ENCODE measurements around the gene RANBP1. TPM values are rescaled to one million over a fixed set of nuclear protein-coding genes. Genes with fewer than 3 reads are reported as not detected.

Gene RANBP1
- polyA plus RNA-seq, 2 of the 4 experiments (the other 2 are of a cell fraction): 239 to 338 TPM

DNA sequence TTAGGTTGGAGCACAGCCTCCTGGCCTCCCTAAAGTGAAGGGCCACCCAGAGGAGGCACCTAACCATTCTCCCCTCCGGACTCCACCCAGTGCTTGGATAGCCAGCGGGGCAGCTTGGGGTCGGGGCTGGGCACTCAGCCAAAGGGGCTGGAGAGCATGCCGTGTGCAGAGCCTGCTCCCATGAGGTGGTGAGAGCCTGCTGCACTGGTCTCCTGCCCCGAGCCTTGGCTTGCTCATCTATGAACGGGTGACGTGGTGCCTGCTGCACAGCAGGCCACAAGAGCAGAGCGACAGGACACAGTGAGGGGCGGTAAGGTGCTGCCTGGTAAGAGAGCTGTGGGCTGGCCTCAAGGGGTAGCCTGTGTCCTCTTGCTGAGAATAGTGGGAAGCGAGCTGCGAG is 49.0 kb downstream of the RANBP1 start:
- Histone ChIP-seq H3K4me2 (no peak overlapping the region), H3K4me3 (no peak overlapping the region), H3K27ac (no peak overlapping the region), H3K4me1 (no peaks in the 10 kb centered on the region), H3K9me3 (no peaks in the 10 kb centered on the region)
- no peak for DNase-seq (ENCODE audit: low read depth in 1 of 2, low spot score in 1 of 2)
- TF ChIP-seq, protein P1, sequence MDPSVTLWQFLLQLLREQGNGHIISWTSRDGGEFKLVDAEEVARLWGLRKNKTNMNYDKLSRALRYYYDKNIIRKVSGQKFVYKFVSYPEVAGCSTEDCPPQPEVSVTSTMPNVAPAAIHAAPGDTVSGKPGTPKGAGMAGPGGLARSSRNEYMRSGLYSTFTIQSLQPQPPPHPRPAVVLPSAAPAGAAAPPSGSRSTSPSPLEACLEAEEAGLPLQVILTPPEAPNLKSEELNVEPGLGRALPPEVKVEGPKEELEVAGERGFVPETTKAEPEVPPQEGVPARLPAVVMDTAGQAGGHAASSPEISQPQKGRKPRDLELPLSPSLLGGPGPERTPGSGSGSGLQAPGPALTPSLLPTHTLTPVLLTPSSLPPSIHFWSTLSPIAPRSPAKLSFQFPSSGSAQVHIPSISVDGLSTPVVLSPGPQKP (IDR thresholded peaks at IDR 0.05; ENCODE audit: low read depth, low read length): no peak
- TF ChIP-seq CEBPB (IDR thresholded peaks at IDR 0.05): no peak
- TF ChIP-seq HEYL (CRISPR knock-in tag; IDR thresholded peaks at IDR 0.05): no peak
- no peak for TF ChIP-seq MAFK (IDR thresholded peaks at IDR 0.05; ENCODE audit: partially characterized antibody)
- no peak for TF ChIP-seq HOXB13 (CRISPR knock-in tag; IDR thresholded peaks at IDR 0.05; ENCODE audit: low read depth)
- no peak for TF ChIP-seq FOXS1 (CRISPR knock-in tag; IDR thresholded peaks at IDR 0.05)
- TF ChIP-seq, protein P2, sequence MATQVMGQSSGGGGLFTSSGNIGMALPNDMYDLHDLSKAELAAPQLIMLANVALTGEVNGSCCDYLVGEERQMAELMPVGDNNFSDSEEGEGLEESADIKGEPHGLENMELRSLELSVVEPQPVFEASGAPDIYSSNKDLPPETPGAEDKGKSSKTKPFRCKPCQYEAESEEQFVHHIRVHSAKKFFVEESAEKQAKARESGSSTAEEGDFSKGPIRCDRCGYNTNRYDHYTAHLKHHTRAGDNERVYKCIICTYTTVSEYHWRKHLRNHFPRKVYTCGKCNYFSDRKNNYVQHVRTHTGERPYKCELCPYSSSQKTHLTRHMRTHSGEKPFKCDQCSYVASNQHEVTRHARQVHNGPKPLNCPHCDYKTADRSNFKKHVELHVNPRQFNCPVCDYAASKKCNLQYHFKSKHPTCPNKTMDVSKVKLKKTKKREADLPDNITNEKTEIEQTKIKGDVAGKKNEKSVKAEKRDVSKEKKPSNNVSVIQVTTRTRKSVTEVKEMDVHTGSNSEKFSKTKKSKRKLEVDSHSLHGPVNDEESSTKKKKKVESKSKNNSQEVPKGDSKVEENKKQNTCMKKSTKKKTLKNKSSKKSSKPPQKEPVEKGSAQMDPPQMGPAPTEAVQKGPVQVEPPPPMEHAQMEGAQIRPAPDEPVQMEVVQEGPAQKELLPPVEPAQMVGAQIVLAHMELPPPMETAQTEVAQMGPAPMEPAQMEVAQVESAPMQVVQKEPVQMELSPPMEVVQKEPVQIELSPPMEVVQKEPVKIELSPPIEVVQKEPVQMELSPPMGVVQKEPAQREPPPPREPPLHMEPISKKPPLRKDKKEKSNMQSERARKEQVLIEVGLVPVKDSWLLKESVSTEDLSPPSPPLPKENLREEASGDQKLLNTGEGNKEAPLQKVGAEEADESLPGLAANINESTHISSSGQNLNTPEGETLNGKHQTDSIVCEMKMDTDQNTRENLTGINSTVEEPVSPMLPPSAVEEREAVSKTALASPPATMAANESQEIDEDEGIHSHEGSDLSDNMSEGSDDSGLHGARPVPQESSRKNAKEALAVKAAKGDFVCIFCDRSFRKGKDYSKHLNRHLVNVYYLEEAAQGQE (IDR thresholded peaks at IDR 0.05): no peak
- no peak for TF ChIP-seq RARB (CRISPR knock-in tag; IDR thresholded peaks at IDR 0.05)
- TF ChIP-seq, protein P3, sequence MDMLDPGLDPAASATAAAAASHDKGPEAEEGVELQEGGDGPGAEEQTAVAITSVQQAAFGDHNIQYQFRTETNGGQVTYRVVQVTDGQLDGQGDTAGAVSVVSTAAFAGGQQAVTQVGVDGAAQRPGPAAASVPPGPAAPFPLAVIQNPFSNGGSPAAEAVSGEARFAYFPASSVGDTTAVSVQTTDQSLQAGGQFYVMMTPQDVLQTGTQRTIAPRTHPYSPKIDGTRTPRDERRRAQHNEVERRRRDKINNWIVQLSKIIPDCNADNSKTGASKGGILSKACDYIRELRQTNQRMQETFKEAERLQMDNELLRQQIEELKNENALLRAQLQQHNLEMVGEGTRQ (IDR thresholded peaks at IDR 0.05): no peak
- TF ChIP-seq RFX5 (IDR thresholded peaks at IDR 0.05): no peak
- TF ChIP-seq ESRRA (IDR thresholded peaks at IDR 0.05; ENCODE audit: borderline replicate concordance, low read length): no peak
- POLR2A ChIA-PET: no interaction called here
- ATAC-seq: no peak
- CTCF ChIA-PET: no interaction called here
- 100% methylated on average over 2 of the region's 11 CpGs for WGBS (ENCODE audit: missing lambda C conversion rate)
- FAIRE-seq: no peak

DNA sequence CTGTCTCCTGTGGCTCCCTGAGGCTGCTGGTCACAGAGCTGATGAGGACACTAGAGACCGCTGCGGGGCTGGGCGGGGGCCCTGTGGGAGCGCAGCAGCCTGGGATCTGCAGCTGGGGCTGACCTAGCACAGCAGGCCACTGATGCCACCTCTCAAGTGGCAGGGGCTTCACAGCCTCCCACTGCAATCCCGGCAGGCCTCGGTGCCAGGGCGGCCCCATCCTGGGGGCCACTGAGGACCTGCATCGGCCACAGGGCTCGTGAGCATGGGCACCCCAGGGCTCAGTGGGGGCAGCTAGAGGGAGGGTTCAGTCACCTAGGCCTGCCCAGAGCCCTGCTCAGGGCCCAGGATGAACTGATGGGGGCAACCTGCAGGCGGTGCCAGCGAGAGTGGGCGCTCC is 49.5 kb downstream of the RANBP1 start:
- ChIA-PET POLR2A (no interaction called here), CTCF (no interaction called here)
- TF ChIP-seq, protein P4, sequence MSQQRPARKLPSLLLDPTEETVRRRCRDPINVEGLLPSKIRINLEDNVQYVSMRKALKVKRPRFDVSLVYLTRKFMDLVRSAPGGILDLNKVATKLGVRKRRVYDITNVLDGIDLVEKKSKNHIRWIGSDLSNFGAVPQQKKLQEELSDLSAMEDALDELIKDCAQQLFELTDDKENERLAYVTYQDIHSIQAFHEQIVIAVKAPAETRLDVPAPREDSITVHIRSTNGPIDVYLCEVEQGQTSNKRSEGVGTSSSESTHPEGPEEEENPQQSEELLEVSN (IDR thresholded peaks at IDR 0.05; ENCODE audit: borderline replicate concordance, low read depth): no peak
- no peak for TF ChIP-seq RARB (CRISPR knock-in tag; IDR thresholded peaks at IDR 0.05)
- TF ChIP-seq, protein P1 (IDR thresholded peaks at IDR 0.05; ENCODE audit: low read depth, low read length): no peak
- no peak for TF ChIP-seq CHD2 (IDR thresholded peaks at IDR 0.05; ENCODE audit: low read length, partially characterized antibody)
- no peak for TF ChIP-seq RAD21 (conservative IDR thresholded peaks at IDR 0.05 in 1 of 2, IDR thresholded peaks at IDR 0.05 in 1 of 2)
- H3K27ac ChIP-seq: no peak overlapping the region
- no peak for ATAC-seq
- 30% methylated on average over 2 of the region's 12 CpGs for WGBS (ENCODE audit: missing lambda C conversion rate)
- FAIRE-seq: no peak
- H3K4me1 ChIP-seq: no peaks in the 10 kb centered on the region
- H3K4me2 ChIP-seq: no peak overlapping the region
- no peak overlapping the region for H3K4me3 ChIP-seq
- DNase-seq (ENCODE audit: low read depth in 1 of 2, low spot score in 1 of 2): no peak
- H3K9me3 ChIP-seq: no peaks in the 10 kb centered on the region

DNA sequence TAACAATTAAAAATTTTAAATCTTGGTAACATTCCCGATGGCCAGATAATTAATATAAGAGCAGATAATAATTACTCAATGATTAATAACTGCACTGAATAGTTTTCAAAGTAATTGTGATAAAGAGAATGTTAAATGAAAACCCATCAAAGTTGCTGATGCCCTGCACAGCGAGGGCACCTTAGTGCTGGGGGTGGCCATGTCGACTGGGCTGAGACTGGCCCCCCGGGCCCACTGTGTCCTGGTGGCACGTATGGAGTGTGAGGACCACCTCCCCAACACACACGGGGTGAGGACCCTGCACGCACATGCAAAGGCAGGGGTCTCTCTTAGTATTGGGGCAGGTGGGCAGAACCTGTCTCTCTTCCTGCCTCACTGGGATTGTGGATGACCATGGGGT is 50.0 kb downstream of the RANBP1 start:
- POLR2A ChIA-PET: no interaction called here
- 26% methylated on average over 7 of the region's 7 CpGs for WGBS (ENCODE audit: missing lambda C conversion rate)
- no peaks in the 10 kb centered on the region for H3K4me1 ChIP-seq
- FAIRE-seq: no peak
- DNase-seq (ENCODE audit: low read depth in 1 of 2, low spot score in 1 of 2): no peak
- H3K27ac ChIP-seq: no peak overlapping the region
- H3K4me3 ChIP-seq: no peak overlapping the region
- no peak for ATAC-seq
- no peak overlapping the region for H3K4me2 ChIP-seq
- CTCF ChIA-PET: no interaction called here
- H3K9me3 ChIP-seq: no peaks in the 10 kb centered on the region
- TF ChIP-seq HOXA7 (CRISPR knock-in tag; IDR thresholded peaks at IDR 0.05) (no peak), HEYL (CRISPR knock-in tag; IDR thresholded peaks at IDR 0.05) (no peak), CEBPB (IDR thresholded peaks at IDR 0.05) (no peak), POLR2AphosphoS2 (conservative IDR thresholded peaks at IDR 0.05; ENCODE audit: low read length) (no peak), FOXS1 (CRISPR knock-in tag; IDR thresholded peaks at IDR 0.05) (no peak), TP53 (CRISPR knock-in tag; IDR thresholded peaks at IDR 0.05) (no peak), EHF (CRISPR knock-in tag; IDR thresholded peaks at IDR 0.05) (no peak), JUNB (IDR thresholded peaks at IDR 0.05) (no peak), ESRRA (IDR thresholded peaks at IDR 0.05; ENCODE audit: borderline replicate concordance, low read length) (no peak), BHLHE40 (IDR thresholded peaks at IDR 0.05; ENCODE audit: low read depth, low read length) (no peak), RNF2 (IDR thresholded peaks at IDR 0.05; ENCODE audit: borderline replicate concordance, low read depth) (no peak), SMC3 (IDR thresholded peaks at IDR 0.05) (no peak), EHMT2 (IDR thresholded peaks at IDR 0.05; ENCODE audit: low read depth) (no peak), NR3C1 (IDR thresholded peaks at IDR 0.05) (no peak), ZFP36 (IDR thresholded peaks at IDR 0.05; ENCODE audit: borderline replicate concordance, partially characterized antibody) (no peak), CBX8 (IDR thresholded peaks at IDR 0.05) (no peak)
- TF ChIP-seq, protein P5, sequence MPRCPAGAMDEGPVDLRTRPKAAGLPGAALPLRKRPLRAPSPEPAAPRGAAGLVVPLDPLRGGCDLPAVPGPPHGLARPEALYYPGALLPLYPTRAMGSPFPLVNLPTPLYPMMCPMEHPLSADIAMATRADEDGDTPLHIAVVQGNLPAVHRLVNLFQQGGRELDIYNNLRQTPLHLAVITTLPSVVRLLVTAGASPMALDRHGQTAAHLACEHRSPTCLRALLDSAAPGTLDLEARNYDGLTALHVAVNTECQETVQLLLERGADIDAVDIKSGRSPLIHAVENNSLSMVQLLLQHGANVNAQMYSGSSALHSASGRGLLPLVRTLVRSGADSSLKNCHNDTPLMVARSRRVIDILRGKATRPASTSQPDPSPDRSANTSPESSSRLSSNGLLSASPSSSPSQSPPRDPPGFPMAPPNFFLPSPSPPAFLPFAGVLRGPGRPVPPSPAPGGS (IDR thresholded peaks at IDR 0.05): no peak
